GM18511 (cell line): ENCODE data around the gene TM9SF1.

Source experiments
- ATAC-seq: cut with Tn5 transposase; IDR thresholded peaks from one replicate; pipeline ENCODE4 v1.9.1; 2021; ENCODE audit warnings: mild to moderate bottlenecking, moderate library complexity; ENCODE audit not compliant: unreplicated experiment

The TM9SF1 gene

GRCh38 chr14:24156840-24157239, 38.4 kb downstream of the TM9SF1 start:
- no peak for ATAC-seq

- ATAC-seq: no peak
Observed at GRCh38 chr14:24155100-24155499, 40.1 kb downstream of the TM9SF1 start.

DNA sequence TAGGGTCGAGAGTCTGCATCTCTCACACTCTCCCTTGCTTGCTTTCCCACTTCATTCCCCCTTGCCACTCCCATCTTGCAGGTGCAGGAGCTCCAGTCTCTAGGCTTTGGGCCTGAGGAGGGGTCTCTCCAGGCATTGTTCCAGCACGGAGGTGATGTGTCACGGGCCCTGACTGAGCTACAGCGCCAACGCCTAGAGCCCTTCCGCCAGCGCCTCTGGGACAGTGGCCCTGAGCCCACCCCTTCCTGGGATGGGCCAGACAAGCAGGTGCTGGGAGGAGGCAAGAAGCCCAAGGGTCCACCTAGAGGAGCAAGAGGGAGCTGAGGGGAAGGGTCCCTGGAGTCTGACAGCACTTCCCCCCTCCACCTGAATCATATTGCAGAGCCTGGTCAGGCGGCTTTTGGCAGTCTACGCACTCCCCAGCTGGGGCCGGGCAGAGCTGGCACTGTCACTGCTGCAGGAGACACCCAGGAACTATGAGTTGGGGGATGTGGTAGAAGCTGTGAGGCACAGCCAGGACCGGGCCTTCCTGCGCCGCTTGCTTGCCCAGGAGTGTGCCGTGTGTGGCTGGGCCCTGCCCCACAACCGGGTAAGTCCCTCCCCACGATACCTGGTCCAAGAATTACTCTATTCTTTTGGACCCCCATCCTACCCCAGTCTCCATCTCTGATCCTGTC, 43.7 kb downstream of the TM9SF1 start:
- no peak for ATAC-seq

- ATAC-seq: no peak
Observed at GRCh38 chr14:24150993-24151392, 44.2 kb downstream of the TM9SF1 start.

GRCh38 chr14:24150567-24150966, 44.7 kb downstream of the TM9SF1 start:
- ATAC-seq: no peak

DNA sequence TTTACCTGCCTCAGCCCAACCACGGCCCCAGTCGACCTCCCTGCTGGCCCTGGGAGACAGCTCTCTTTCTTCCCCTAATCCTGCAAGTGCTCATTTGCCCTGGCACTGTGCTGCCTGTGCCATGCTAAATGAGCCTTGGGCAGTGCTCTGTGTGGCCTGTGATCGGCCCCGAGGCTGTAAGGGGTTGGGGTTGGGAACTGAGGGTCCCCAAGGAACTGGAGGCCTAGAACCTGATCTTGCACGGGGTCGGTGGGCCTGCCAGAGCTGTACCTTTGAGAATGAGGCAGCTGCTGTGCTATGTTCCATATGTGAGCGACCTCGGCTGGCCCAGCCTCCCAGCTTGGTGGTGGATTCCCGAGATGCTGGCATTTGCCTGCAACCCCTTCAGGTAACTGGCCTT, 45.2 kb downstream of the TM9SF1 start:
- no peak for ATAC-seq

DNA sequence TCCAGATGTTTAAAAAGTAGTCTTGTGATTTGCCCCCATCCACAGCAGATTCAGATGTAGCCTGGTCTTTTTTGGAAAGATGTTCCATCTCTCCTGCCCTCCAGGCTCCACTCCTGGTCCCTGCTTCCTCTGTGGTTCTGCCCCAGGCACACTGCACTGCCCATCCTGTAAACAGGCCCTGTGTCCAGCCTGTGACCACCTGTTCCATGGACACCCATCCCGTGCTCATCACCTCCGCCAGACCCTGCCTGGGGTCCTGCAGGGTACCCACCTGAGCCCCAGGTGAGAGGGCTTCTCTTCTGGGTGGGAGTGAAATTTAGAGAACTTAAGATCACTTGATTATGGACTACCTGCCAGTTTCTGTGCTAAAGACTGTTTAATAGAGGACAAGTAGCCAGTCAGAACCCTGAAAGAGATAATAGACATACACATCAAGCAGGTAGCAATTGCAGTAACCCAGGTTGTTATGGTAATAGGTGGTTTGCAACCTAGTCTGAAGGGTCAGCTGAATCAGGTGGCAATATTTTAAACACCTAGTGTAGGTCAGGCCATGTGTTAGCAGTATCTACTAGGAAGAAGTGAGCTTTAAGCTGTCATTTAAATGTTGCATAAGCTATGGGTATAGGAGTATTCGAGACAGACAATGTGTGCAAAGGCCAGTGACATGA, 45.8 kb downstream of the TM9SF1 start:
- no peak for ATAC-seq

GRCh38 chr14:24147761-24148428, 47.3 kb downstream of the TM9SF1 start:
- no peak for ATAC-seq

DNA sequence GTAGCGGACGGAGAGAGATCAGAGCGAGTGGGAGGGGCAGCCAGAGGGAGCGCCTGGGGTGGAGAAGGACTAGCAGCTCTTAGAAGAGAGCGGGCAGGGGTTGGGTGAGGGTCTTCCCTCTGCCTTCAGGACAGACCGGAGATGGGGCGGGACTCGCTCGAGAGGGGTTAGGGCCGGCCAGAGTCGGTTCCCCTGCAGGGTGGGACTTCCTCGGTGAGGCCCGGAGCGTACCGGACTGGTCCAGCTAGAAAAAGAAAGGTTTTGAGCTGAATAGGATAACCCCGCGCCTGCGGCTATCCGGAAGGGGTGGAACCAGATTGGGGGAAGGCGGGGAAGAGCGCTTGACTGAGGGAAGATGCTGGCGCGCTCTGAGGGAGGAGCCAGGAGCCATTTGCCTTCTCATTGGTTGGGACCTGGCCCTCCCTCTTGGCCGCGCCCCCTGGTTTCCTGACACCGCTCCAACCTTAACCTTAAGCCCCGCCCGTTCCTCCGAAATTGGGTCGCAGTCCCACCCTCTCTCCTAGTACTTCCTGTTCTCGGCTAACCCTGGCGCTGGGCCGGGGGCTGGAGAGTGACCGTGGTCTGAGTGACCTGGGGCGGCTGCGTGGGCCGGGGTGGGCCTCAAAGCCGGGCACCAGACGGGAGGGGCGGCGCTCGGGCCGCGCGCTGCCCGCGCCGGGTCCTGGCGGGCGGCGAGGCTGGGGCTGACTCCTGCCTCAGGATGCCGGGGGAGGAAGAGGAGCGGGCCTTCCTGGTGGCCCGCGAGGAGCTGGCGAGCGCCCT, 48.1 kb downstream of the TM9SF1 start, which contains the start of gene RNF31:
Gene RNF31, plus strand, starts transcription at position 521 of the 783 bp plus-strand sequence. Its CDS starts 201 bp downstream, at position 722.
- peak; percentile 85 for ATAC-seq

- peak; percentile 70 for ATAC-seq
Observed at GRCh38 chr14:24146453-24146977, 48.7 kb downstream of the TM9SF1 start, which contains the start of gene PSME2. Gene PSME2 (minus strand): TSS chr14:24146610. CDS start chr14:24146581, 29 bp downstream.

DNA sequence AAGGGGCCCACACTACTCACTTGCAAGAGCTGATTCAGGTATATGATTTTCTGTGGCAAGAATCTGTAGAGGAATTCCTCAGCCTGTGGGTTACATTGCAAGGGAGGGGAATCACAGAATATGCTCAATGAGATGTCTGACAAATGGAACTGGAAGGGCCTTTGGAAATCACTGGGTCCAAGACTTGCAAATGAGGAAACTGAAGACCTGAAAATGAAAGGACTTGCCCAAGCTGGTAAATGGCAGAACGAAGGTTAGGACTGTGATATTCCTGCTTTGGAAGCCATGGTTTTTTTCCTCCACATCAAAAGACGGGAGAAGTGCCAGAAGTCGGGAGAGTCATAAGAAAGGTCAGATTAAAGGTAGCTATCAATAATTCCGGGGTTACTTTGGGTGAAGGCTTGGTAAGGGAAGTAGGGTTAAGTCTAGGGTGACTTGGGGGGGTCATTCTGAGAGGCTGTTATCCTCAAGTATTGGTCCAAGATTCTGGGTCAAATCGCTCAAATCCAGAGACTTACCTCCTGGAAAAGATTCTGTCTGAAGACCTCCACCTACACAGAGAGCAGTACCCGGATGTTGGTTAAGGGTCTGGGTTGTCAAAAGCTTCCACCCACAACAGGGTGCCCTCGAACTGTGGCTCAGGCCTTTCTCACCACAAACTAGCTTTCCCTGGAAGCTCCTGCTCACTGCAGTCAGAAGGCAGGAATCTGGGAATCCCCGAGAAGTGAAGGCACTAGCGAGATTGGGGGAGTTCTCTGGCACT, 49.4 kb downstream of the TM9SF1 start:
- ATAC-seq: no peak

- ATAC-seq: no peak
Observed at GRCh38 chr14:24145219-24145618, 50.0 kb downstream of the TM9SF1 start.

DNA sequence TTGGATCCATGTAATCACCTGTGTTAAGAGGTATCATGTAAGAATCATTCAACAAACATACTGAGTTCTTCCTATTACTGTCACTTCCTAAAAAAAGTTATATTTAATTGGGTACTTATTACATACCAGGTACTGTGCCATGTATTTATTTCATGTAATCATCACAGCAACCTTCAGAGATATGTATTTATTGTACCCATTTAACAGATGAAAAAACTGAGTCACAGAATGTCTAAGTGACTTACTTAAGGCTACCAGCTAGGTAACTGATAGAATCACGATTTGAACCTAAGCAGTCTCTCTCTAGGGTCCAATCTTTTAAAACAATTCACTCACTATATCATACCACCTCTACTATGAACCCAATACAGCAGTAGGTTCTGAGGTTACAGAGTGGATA, 50.8 kb downstream of the TM9SF1 start:
- ATAC-seq: no peak

- ATAC-seq: no peak
Observed at GRCh38 chr14:24143511-24143910, 51.7 kb downstream of the TM9SF1 start.

GRCh38 chr14:24141097-24141880, 54.0 kb downstream of the TM9SF1 start, which contains the start of gene EMC9:
Gene EMC9 (minus strand): TSS chr14:24141591. CDS start chr14:24141304, 287 bp downstream.
- peak; percentile 88 for ATAC-seq

DNA sequence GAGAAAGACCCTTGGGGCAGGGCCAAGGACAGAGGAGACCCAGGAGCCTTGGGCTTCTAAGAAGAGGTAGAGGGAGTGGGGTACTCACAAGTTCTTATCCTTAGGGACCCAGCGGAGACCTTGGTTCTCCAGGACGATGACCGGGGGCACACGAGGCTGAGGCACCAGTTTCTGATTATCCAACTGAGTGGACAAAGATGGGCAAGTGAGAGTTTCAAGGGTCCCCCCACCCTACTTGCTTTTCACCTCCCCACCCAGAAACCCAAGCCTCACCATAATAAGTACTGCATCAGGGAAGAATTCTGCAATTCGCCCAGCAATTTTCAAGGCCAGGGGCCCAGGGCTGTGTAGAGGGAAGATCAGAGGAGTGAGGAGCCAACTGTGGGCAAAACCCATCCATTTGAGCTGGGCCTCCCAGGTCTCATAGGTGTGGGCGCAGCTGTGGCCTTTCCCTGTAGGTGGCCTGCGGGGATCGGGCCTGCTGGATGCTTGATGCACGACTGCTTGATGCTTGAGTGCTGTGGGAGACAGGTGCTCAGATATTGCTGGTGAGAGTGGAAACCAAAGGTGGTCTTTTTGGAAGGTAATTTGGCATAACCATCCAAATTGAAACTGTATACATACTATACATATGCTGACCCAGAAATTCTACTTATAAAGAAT, 55.8 kb downstream of the TM9SF1 start:
- no peak for ATAC-seq
